OCI-LY1 (cell line): ENCODE data around the gene COL16A1.

Source experiments
- CTCF ChIP-seq: fragments of 200-600 bp; sonication (generic), shearing (Covaris generic); IDR thresholded peaks from 2 replicates; pipeline ENCODE4 v1.5.1; 2017; ENCODE audit warnings: mild to moderate bottlenecking, antibody characterized with exemption, low read length, moderate library complexity, mixed read lengths
- EZH2 ChIP-seq: fragments of 200-600 bp; sonication (generic), shearing (Covaris generic); IDR thresholded peaks from 2 replicates; pipeline ENCODE4 v1.8.0; 2017; ENCODE audit warnings: borderline replicate concordance, mixed run types, mild to moderate bottlenecking, antibody characterized with exemption, low read length, moderate library complexity, mixed read lengths

DNA sequence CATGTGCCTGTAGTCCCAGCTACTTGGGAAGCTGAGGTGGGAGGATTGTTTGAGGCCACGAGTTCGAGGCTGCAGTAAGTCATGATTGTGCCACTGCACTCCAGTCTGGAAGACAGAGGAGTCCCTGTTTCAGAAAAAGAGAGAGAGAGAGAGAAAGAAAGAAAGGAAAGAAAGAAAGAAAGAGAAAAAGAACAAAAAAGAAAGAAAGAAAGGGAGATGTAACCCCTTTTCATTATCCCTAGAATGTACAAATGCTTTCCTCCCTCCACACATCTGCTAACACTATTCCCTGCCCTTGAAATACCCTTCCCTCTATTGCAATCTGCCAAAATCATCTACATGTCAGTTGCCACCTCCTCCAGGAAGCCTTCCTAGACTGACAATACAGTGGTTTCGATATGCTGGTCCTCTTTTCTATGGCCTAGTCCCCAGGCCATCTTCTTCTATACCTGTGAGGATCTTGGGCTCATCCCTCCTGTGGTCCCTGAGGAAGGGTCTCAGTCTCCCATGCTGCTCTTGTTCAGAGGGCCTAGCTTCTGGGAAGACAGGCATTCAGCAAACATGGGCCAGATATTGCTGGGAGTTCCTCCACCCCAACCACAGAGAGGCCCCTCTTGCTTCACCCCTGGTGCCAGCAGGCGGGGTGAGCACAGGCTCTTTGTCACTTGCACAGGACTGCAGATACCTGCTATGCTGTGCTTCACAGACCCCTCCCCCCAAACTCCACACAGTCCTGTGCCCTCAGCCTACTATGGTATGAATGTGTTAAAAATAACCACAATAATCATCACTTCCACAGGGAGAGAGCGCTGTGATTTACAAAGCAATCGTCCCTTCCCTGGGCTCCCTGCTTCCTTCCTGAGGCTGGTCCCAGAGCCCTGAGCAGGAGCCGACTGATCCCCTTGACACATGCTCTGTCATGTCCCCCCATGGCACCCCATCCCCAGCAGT lies 46.2 kb upstream of the COL16A1 start:
- TF ChIP-seq CTCF (no peak), EZH2 (no peak)
